NCI-H1930 (cell line): ENCODE measurements around the gene SACM1L.
A peak's percentile ranks its signal among the peaks of the same experiment; 100 is the strongest.
"Not testable (repeated sequence)": the region's sequence is repeated elsewhere in the genome, so short reads cannot be mapped to it uniquely, and the experiment has no call there.

Source experiments
- DNase-seq, 2 experiments: peaks; one replicate each; lab custom pipeline; 2025; lab: John Stamatoyannopoulos, UW

SACM1L gene

GRCh38 chr3:45741742-45742460 is 52.7 kb downstream of the SACM1L start:
- no peak for DNase-seq

DNA sequence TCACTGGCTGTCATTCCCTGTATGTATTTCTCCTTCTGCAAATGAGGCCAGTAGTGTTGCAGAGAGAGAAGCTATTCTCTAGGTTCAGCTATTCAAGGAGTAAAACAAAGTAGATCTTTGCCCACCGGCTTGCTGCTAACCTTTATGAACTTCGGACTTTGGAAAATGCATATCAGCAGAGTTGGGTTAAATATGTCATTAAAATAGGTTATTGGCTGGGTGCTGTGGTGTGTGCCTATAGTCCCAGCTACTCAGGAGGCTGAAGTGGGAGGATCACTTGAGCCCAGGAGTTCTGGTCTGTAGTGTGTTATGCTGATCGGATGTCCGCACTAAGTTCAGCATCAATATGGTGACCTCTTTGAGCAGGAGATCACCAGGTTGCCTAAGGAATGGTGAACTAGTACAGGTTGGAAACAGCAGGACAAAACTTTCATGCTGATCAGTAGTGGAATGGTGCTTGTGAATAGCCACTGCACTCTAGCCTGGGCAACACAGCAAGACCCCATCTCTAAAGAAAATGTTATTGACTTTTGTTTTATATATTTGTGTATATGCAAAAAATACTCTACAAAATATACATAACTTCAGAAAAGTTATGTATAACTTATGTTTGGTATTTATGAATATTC is 53.4 kb downstream of the SACM1L start:
- no peak for DNase-seq

DNA sequence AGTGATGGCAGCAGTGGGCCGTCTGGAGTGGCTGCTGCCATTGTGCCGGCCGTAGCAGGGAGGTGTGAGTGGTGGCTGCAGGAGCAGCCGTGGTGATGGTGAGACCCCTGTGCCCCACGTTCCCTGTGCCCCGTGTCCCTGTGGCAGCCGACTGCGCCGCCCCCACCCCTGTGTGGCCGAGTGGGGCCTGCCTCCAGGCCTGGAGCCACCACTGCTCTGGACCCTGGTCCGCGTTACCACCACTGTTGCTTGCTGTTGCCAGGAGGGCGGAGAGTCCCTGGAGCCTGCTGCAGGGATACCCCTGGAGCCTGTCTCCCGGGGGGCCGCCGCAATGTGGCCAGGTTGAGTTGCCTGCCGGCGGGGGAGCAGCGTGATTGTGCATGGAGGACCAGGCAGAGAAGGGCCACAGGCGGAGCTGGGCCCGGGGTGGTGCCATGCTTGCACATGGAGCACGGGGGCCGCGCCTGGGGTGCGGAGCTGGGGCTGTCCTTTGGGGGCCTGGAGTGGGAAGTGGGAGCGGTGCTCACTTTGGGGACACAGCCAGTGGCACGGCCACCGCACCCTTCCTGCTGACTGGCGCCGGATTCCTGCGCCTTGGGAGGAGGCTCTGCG is 57.1 kb downstream of the SACM1L start:
- DNase-seq, result no peak

GRCh38 chr3:45746777-45747622 is 57.8 kb downstream of the SACM1L start:
- no peak for DNase-seq

DNA sequence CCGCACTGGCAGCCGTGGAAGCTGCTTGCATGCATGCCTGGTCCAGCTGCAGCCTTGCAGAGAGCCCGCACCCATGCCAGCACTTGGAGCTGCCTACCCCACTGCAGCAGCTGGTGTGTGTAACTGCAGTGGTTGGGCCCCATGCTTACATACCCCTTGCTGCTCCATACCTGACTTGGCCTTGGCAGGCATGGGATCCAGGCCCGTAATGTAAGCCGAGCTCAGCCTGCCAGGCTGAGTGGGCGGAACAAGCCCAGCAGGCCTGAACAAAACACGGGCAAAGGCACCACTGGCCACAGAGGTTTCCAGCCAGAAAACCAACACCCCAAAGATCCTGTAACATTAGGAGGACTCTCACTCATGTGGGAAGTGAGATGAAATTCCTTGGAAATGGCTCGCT is 58.9 kb downstream of the SACM1L start:
- DNase-seq, result no peak

- DNase-seq, result not testable (repeated sequence)
These were observed 59.9 kb downstream of the SACM1L start for GRCh38 chr3:45749036-45749600.

DNA sequence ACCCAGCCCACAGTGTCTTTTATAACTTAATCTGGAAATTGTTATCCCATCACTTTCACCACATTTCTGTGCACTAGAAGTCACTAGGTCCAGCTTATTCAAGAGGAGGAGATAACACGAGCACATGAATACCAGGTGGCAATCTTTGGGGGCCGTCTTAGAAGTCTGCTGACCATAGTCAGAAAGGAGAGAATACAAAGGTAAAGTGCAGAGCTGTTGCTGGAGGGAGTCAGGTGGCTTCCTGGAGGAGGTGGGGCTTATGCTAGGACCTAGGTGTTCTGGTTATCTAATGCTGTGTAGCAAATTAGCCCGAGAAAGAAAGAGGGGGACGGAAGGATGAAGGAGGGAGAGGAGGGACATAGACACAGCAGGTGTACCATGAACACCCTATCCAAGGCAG is 60.7 kb downstream of the SACM1L start:
- DNase-seq, result no peak

DNA sequence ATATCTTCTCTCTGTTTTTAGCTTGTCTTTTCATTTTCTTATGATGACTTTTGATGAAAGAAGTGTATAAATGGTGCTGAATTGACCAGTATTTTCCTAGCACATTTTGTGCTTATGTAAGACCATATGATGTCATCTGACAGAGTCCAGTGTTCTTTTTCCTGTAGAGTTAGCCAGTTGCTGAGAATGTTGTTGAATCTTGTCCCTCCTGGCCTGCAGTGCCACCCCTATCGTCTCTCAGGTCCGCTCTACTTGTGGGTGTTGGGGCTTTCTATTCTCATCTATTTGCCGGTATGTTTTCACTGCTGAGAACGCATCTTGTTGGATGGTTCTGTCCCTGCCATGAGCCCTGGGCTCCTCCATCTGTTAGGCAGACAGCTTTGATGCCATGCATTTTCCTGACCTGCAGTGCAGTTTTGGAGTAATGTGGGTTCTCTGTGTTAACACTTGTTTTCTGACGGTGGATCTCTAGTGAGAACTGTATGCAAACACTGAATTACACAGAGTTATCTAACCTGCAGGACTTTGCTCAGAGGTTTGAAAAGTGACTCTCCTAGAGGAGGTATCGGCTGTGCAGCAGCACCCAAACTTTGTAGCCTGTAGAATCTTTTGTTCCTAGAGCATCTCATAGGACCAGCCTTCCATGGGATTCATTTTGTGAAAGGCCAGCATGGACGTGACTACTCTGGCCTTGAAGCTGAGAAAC is 62.5 kb downstream of the SACM1L start:
- DNase-seq, result no peak

- DNase-seq, result no peak
These were observed 63.9 kb downstream of the SACM1L start for GRCh38 chr3:45753095-45753494.

DNA sequence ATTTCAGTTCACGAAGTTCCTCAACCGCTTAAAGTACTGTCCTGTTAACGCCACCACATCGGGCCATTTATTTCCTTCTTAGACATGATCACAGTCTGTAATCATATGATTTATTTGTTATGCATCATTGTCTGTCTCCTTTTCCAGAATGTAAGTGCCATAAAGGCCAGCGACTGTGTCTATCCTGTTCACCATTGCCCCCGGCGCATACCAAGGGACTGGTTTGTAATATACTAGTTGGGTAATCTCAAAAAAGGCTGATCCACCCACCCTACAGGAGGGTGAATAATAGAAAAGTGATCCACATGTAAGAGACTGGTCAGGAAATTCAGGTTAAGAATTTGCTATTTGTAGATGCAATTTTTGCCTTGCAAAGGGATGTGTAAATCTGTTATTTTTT is 65.3 kb downstream of the SACM1L start:
- DNase-seq, result no peak

- no peak for DNase-seq
These were observed 66.9 kb downstream of the SACM1L start for GRCh38 chr3:45756055-45756454.

DNA sequence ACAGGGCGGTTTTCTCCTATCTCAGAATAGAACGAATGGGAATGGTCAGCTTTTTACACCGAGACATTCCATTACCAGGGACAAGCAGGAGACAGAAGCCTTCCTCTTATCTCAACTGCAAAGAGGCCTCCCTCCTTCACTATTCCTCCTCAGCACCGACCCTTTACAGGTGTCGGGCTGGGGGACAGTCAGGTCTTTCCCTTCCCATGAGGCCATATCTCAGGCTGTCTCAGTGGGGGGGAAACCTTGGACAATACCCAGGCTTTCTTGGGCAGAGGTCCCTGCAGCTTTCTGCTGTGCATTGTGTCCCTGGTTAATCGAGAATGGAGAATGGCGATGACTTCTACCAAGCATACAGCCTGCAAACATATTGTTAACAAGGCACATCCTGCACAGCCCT is 67.9 kb downstream of the SACM1L start:
- DNase-seq, result not testable (repeated sequence)

DNA sequence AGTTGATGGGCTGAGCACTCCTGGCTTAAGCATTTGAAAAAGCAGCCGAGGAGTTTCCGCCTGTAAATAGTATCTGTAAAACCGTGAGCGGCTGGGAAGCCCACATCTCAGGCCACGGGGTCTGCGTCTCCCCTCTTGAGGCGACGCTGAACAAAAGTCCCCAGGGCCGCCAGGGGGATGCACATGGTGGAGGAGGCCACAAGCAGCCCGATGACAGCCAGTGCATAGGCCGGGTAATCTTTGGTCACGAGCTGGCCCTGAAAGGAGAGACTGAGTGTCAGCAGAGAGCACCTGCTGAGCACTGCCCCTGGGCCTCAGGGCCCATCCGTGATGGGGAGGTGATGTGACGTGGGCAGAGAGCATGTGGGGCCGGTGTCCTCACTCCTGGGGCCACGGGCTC is 69.7 kb downstream of the SACM1L start:
- DNase-seq, result no peak

DNA sequence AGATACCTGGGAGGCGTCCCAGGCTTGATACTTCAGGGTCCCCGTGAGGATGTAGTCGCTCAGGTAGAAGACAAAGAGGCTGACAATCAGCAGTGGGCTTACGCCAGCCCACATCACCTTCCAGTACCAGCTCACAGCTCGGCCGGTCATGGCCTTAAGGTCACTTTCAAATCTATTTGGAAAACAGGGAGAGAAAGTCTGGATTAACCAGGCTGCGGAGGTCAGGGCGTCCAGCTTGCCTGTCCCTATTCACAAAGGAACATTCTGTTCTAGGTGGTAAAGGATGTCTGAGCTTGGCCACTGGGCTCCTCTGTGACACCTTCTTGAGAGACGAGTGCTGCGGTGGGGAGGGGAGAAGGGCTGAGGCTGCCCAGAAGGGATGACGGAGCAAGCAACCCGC is 70.7 kb downstream of the SACM1L start:
- no peak for DNase-seq

DNA sequence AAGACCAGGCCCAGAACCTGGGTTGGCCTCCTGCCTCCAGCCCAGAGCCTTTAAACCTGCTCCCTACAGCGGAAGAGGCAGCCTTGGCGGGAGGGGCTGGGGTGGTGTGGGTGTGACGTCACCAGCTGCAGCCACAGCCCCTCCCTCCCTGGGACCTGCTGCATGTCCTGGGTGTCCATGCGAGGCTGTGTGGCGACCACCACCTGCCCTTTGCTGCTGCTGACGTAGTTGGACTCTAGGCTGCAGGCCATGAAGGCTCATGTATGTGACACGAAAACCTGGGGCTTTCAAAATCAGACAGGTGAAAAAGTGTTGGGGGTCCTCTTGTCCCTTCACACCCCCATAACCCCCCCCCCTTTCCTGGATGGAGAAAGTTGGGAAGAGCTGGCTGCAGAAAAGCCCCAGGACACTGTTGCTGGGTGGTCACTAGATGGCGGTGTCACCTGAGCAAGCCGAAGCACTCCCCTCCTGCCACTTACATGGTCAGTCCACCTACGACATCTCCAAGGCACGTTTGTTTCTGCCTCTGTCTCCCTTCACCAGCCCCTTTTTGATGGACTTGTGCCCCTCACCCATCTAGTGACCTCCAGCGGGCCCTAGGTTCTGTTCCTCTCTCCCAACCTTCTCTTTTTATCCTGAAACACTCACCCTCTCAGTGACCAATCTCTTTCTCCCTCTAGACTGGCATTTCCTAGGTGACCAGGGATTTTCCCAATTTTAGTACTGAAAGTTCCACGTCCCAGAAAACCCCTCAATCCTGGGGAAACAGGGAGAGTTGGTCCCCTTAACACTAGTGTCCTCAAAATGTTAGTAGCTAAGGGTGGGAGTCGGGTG is 71.9 kb downstream of the SACM1L start:
- peak in 1 of 2 experiments; percentile 2 for DNase-seq

DNA sequence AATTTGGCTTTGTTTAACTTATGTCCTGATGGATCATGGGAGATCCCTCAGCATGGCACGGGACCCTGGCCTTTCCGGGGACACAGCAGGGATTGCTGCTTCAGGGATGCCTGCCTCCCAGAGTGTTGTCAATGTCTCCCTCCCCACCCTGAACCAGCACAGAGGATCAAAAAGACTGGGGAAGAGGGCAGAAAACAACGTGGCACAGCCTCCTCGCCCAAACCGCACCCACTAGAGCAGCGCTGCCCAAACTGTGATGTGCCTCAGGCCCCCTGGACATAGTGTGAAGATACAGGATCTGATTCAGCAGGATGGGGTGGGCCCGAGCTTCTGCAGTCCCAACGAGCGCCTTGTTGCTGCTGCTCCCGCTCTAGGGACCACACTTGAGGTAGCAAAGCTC is 72.6 kb downstream of the SACM1L start:
- DNase-seq, result no peak

DNA sequence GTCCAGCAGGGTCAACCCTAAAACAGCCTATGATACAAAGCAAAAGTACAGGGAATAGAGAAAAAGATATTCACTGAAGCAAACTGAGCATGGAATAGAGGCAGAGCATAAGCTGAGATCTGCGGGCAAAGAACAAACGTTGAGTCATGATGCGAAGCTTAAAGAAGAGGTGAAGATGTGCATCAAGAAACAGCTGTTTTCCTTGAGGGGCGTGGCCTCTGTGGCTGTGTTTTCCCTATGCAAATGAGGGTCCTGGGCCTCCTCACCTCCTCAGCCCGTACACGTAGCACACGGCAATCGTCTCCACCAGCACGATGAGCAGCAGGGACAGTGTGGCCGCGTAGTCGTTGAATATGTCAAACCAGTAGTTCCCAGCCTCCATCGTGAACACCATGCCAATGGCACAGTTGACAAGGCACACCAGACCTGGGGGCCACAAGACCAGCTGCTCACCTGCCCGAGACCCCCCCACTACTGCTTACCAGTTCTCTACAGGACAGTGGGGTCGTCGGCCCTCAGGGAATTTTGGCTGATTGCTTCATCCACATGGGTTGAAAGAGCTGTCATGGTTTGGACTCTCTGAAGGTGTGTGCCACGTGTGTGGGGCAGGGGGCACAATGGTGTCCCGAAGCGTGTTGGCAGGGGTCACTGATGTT is 73.6 kb downstream of the SACM1L start:
- DNase-seq, result no peak

DNA sequence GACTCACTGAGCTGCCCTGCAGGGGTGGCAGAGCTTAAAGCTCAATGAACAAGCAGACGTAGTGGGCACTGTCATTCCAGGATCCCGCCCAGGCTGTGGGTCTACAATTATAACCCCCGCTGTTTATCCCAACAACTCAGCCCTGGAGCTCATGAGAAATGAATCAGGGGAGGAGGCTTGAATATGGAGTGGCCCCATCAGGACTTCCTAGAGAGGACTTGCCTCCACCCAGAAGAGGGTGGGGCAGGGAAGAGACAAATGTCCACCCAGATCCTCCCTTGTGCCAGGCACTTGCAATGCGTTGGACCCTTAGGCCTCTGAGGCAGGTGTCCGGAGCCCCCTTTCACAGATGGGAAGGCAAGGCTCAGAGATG is 74.1 kb downstream of the SACM1L start:
- no peak for DNase-seq

DNA sequence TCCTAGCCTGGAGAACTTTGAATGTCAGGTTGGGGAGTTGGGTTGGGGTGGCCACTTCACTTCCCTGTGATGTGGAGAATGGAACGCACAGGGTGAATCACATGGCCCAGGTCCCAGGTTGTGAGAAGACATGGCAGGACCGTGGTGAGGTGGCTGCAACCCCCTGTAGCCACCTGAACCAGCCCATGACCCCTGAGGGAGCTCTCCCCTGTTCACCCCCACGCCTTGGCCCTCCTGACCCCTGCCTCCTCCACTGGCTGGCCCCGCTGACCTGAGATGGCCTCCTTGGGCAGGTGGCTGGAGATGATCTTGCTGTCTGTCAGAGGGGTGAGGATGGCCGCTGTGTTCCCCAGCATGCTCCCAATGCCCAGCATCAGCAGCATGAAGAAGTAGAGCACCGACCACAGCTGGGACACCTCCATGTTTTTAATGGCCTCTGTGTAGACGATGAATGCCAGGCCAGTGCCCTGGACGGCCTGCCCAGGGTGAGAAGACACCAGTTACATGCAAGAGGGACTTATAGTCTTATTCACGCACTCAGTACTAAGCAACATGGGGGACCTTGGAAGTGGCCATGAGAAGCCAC is 76.2 kb downstream of the SACM1L start:
- DNase-seq, result no peak

DNA sequence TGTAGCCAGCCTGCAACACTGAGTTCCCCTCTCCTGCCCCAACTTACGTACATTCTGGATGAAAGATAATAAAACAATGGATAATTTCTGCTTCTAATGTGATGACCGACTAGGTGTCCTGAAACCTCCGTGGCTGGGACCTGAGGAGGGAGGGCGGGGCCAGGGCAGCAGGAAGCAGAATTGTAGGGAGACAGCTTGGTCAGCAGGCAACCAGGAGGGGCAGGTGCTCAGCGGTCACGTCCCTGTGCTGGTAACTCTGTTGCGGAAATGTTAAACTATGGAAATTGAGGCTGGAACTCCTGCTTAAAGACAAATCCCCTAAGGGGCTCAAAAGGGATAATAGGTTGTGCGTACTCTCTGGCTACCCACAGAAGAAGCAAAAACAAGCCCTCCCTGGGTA is 76.8 kb downstream of the SACM1L start:
- DNase-seq, result no peak
